HG02973 (cell line): Measurements from ENCODE around the gene RALGPS1.

Experiments
- ATAC-seq: cut with Tn5 transposase; IDR thresholded peaks from one replicate; pipeline ENCODE4 v1.9.1; 2021; ENCODE audit warnings: moderate library complexity; ENCODE audit not compliant: unreplicated experiment

RALGPS1 gene

DNA sequence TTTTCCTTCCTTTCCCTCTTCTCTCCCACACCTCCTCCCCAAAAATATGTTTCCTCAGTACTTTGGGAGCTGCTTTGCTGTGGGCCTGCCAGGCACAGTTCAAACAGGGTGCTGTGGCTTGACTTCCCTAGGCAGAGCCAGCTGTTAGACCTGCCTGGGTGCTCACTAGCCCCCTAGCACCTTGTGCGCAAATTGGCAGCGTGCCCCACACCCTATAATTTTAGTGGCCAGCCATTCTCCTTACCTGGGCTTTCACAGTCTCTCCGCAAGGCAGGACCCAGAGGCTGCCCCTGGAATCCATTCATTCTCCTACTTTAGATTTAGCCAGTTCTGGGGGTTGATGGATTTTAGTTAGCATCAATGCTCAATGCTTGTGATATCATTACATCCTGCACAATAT is 135.6 kb downstream of the RALGPS1 start:
- no peak for ATAC-seq

DNA sequence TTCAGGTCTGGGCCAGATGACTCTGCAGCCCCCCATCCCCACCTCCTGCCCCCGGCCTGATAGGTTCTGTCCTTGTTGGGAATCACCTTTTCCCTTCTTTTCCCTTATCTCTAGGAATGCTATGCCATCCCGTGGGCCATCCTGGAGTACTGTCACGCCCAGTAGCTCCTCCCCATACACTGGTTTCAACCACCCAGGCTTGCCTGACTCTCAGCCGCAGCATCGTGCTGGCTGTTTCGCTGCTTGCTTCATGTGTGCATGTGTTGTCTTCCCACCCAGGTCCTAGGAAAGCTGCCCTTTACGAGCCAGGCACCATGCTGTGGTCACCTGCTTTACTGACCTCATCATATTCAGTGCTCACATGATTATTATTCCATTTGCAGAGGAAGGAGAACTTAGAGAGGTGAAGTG is 136.0 kb downstream of the RALGPS1 start:
- no peak for ATAC-seq

DNA sequence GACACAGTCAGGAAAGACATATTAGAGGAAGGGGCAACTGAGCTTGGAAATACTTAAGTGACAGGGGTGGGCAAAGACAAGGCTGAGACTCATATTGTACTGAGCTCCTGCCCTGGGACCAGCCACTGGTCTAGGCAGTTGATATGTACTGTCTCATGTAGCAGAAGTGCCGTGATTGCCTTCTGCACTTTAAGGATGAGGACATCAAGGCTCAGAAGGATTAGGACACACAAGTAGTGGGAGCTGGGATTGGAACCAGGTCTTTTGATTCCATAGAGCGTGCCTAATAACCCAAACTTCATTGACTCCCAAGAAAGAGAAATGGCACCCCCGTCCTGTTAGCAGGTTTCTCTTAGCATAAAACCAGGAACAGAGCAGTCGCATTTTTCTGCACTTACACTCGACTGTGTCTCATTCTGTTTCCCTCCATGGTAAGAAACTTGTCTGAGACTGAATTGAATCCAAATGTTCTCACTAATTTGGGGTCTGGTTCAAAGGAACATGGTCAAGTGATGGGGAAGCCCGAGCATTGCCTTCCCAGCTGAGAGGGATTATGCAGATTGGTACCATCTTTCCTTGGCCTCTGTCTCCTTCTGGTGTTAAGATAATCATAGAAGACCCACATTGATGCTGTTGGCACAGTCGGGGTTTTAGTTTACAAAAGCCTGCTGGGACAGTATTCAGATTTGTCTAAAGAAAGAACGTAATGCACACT is 137.5 kb downstream of the RALGPS1 start:
- ATAC-seq = no peak

DNA sequence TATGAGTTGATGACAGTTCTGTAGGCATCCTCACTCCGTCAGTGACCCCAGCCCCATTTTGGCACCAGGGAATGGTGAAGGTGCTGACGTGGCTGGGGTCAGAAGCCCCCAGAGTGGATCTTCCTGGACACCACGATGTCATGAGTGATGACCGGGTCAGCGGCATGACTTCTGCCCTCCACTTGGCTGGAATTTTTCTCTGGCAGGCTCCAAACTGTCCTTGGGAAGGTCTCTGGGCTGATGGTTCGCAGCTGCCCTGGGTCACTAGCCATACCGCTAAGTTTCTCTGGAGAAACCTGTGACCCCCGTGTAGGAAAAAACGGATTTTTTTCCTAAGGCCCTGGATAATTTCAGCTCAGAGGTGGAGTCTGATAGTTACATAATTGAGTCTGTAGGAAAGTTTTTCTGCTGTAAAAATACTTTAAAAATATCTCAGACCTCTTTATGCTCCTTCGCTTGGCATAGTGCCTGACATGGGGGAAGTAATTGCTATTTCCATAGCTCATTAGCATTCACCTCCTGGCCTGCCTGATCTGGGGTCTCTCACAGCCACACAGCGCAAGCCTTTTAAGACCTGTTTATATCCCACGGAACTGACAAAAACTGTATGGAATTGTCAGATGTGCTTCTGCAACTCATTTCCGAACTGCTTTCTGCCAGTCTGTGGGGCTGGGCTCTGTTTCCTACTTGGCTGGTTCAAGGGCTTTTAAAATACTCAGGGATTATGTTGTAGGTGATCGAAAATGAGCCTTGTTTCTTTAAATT is 138.7 kb downstream of the RALGPS1 start:
- no peak for ATAC-seq

DNA sequence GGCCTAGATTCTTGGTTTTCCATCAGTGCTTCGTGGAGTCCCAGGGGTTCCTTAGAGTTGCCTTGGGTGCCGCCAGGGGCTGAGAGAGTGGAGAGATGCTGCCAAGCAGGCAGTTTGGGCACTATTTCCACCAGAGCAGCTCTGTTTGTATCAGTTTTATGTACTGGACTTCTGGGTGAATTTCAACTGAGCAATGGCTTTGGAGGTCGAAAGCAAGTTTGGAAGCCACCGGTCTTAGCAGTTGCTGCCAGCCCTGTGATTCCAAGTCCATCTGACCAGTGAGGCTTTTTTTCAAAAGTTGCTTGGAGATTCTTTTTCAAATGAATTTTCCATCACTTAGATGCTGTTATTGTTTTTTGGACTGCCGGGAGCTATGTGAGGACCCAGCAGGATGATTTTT is 139.4 kb downstream of the RALGPS1 start:
- no peak for ATAC-seq

DNA sequence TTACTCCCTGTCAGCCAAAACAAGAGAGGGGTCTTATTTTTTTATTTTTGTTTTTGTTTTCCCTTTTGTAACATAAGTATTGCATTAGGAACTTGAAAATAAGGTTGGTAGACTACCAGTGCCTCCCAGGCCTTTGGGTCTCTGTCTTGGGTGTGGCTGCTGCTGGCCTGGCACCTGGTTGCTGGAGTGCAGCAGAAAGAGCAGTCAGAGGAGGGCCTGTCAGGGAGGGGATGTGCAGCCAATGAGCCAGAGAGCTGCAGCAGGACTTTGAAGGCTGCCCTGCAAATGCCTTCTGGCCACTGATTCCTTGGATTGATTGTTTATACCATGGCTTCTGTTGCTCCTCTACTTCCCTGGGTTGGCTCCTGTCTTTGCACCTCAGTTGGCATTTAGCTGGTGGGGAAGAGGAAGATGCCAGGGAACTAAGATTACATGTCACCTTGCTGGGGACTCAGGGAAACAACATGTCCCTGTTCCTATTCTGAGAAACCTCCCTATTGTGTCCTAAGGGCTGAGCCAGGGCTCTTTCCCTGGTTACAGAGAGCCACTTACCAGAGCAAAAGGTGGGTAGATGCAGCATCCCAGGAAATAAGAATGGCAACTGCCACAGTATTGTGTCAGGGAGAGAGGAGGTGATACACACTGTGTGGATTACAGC is 141.3 kb downstream of the RALGPS1 start:
- no peak for ATAC-seq

DNA sequence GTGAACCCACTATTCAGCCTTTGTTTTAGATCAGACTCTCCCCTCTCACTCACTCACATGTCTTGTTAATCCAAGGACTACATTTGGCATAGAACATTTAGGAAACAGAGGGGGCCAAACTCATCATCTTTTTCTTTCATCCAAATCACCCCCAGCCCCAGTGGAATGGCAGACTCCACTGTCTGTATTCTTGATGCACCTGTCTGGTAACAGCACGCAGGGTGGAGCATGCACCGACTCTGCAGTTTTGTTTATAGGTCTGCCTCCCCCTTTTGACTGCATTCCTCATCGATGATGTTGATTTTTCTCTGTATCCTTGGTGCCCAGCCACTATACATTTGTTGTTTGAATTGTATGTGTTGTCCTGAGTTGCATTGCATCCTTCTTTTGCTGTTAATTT is 141.9 kb downstream of the RALGPS1 start:
- ATAC-seq = no peak

DNA sequence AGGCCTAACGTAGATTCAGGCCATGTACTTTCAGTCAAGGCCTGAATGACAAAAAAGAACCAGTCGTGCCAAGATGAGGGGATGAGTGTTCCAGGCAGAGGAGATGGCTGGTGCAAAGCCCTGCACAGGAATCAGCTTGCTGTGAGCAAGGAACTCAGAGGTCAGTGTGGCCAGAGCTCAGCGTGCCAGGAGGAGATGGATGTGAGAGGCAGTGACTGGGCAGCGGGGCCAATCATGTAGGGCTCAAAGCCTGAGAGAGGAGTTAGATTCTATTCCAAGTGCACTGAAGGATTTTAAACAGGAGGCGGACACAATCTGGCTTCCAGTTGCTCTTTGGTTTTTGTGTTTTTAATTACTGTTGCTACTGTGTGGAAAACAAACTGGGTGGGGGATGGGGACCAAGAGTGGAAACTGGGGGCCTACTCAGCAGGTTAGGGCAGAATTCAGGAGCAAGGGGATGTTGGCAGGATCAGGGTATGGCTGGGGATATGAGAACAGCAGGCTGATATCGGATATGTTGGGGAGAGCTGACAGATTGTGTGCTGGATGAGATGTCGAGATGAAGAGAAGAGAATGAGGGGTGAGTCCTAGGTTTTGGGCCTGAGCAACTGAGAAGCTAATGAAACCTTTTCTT is 143.5 kb downstream of the RALGPS1 start:
- ATAC-seq = no peak

DNA sequence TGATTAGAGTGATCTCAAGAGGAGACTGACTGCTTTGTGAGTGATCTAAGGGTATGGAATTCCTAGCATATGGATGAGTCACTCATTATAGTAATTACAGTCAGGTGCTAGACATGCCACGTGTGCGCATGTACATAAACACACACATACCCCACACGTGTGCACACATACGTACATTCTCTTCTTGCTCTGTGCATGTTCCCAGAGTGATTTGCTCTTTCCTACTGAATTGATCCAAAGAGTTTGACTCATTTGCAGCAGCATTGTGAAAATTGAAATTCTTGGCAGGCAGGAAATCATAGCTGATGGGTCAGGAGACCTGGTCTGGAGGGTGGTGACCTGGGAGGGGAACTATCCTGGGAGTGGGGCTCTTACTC is 144.1 kb downstream of the RALGPS1 start:
- no peak for ATAC-seq

DNA sequence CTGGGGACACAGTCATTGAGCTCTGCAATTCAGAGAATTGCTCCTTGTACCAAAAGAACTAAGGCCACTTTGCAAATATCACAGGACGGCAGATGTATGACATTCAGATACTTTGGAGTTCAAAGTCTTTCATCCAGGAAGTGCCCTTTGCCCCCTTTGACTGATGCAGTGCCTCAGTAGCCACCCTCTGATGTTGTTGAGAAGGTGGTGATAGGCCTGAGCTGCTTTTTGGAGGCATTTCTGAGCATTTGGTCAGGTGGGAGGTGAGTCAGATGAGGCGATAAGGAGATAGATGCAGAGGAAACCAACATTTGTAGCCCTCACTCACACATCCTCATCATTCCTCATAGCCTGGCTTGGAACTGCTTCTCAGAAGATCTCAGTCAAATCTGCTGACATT is 144.4 kb downstream of the RALGPS1 start:
- ATAC-seq = no peak

DNA sequence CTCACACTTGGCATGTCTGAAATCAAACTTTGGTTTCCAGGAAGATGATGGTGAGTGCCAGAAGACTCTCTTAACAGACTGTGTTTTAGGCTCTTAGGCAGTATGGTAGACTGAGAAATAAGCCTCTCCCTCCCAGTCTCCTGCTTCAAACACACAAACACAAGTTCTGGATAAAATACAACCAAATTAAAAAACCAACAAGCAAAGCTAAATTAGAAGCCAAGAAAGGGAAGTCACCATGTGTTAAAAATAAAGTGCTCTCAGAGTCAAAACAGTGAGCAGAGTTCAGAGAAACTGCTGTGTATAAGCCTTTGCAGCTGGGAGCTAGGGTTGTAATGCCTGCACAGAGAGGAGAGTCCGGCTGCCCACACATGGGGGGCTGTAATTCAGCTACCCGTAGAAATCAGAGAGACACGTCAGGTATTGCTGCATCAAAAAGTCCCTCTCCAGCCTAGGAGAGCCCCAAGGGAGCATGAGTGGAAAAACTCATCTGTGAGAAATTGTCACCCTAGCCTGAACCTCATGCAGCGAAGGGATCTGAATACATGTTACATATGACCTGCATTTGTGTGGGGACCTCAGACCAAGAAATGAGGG is 145.3 kb downstream of the RALGPS1 start:
- no peak for ATAC-seq

DNA sequence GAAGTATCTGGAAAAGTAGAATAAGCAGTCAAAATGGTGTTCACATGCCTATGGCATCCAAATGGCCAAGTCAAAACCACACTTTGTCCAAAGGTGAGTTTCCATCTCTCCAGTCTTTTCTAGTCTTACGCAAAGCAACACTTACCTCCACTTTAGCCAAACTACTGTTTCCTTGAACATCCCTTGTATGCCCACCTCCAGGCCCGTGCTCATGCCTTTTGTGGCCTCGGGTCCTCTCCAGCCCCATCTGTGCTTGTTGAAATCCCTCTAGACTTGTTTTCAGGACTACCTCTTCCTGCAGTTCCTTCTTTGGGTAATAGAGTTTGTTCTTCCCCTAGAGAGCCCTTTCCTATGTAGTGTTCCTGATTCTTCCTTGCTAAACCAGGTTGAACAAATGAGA is 146.8 kb downstream of the RALGPS1 start:
- ATAC-seq = no peak

DNA sequence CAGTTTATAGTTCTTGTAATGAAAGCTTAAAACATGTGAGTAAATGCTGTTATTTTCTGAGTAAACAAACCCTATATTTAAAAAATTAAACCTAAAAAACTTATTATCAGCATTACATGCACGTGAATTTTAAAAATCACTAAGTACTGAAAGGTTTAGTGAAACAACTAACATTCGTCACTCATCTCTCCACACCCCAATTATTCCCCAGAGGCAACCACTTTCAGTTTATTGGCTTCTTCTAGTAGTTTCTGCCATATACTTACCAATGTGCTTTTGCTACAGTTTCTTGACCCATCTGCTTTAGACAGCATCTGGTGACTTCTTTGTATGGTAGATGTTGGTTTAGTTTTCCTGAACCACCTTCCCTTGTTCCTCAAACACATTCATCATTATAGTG is 149.8 kb downstream of the RALGPS1 start:
- no peak for ATAC-seq

DNA sequence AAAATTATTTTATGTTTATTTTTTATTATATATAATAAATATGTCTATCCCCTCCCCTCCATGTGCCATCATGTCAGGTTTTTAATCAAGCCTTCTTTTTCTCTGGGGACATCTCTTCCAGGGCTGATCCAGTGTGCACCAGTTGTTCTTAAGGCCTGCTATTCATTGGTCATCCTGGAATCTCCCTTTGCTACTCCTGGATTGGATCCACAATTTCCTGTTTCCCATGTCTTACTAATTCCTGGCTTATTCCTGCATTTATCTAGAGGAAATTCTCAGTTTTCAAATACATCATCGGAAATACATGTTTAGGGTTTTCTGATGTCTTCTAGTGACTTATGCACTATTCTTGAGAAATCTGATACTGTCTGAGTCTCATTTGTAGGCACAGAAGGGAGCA is 151.0 kb downstream of the RALGPS1 start:
- ATAC-seq = no peak

DNA sequence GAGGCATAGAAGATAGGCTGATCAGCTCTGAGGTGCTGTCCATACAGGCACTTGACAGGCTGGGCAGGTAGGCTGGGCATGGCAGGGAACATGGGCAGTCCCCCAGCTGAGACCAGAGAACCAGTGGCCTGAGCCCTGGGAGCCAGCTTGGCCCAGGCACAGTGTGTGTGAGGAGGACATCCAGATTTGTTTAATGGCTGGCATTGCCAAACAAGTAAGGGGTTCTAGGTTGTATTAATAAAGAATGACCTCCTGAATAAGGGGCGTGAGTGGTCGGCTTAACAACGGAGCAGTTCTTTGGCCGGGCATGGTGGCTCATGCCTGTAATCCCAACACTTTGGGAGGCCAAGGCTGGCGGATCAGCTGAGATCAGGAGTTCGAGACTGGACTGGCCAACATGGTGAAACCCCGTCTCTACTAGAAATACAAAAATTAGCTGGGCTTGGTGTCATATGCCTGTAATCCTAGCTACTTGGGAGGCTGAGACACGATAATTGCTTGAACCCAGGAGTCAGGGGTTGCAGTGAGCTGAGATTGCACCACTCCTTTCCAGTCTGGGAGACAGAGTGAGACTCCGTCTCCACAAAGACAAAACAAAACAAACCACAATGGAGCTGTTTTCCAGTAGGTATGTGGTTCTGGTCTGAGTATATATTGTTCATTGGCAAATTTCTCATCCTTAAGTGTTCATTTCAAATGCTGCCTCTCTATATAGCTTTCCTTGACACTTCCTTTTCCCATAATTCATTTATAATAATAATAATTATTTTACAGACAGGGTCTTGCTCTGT is 151.7 kb downstream of the RALGPS1 start:
- no peak for ATAC-seq

DNA sequence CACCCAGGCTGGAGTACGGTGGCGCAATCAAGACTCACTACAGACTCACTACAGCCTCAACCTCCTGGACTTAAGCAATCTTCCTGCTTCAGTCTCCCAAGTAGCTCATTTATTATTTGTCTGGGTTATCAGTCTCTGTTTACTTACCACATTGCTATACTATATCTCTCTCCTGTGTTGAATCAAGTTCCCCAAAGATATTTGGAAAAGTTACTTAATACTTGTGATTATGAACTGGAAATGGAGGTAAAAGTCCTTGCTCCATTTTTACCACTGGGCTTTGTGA is 152.2 kb downstream of the RALGPS1 start:
- no peak for ATAC-seq

DNA sequence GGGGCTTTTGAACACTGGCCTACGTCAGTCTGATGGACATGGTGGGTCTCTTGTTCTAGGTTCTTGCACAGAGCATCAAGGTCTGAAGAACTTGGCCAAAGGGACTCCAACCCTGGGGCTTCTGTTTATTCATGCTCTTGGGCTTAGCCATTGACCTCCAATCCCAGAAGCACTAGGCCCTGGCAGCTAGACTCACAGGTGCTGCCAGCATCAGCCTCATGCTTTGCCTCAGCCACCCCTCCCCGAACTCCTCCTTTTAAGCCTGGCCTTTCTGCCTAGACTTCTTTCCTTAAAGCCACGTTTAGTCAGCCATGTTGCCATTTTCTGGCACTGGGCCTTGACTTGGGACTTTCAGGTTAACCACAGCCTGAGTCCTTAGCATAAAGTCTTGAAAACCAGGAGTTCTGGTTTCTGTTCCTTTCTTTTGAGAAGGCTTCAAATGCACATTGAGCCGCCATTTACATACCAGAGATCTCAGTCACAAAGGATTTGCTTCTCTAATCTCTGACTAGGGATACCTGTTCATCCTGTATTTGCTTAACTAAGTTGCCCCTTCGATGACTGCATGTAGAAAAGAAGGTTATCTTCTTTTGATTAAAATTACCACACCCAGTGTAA is 153.1 kb downstream of the RALGPS1 start:
- ATAC-seq = no peak

DNA sequence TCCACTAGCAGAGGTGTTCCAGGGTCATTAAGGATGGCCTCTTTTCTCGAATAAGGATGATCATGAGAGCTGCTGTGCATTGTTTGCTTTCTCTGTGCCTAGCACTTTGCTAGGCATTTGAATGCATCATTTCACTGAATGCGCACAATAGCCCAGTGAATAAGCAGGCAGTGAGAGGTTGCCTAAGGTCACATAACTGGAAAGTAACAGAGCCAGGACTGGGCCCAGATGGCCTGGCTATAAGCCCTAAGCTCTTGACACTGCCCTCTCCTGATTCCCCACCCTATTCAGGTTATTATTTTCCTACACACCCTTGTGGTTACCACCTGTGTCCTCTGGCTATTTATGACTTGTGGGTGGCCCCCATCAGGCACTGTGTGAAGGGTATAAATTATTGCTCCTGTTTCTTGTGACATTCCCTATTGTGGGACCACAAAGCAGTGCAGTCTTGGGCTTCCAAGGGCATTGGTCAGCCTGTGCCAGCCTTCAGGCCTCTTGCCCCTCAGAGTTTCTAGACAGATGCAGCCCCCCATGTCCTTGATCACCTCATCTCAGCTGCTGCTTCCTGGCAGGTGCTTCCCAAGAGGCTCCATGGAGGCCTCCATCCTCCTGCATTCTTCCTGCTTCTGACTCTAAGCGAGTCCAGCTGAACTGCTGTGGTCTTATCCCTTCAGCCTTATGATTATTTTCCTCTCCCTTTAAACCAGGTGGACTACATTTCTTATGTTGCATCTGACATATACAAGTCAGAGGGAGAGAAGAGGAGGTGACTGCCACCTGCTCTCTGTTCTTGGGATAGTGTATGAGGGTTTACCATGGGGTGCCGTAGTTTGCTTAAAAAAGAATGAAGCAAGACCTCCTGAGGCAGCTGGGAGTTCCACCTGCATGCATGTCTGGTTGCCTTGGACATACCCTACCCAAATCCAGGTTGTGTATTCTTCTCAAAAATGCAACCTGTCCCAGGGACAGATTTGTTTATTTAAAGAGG is 160.3 kb downstream of the RALGPS1 start:
- no peak for ATAC-seq
